Right lobe of liver (tissue), 6 donors: Measurements from ENCODE around the gene PRPSAP2. TPM values are rescaled to one million over a fixed set of nuclear protein-coding genes. Genes with fewer than 3 reads are reported as not detected.

Source experiments
- ATAC-seq, 4 donors: fragments of 200-7000 bp; cut with Tn5 transposase; one replicate each; pipeline ENCODE4 v1.9.1; 2020; ENCODE audit warnings: mild to moderate bottlenecking in 4 of 4, moderate library complexity in 4 of 4
- DNase-seq, 3 donors: peaks; one replicate each; pipeline ENCODE4 v3.0.0-alpha.2; 2020
- H3K27ac ChIP-seq, 3 donors: fragments of 200-600 bp; one replicate each; pipeline ENCODE4 v1.8.0; 2022
- H3K27me3 ChIP-seq, 2 donors: fragments of 200-600 bp; one replicate each; pipeline ENCODE4 v1.8.0; 2022
- H3K36me3 ChIP-seq, 4 donors: fragments of 200-600 bp; sonication (generic) in 1 of 4; one replicate each; pipeline versions ENCODE4 v1.5.1 to v1.8.0; 2017 to 2022; ENCODE audit warnings: control low read depth in 1 of 4
- H3K4me1 ChIP-seq, 4 donors: fragments of 200-600 bp; sonication (generic) in 1 of 4; one replicate each; pipeline versions ENCODE4 v1.5.1 to v1.8.0; 2017 to 2022; ENCODE audit warnings: control low read depth in 1 of 4
- H3K4me3 ChIP-seq, 3 donors: fragments of 200-600 bp; one replicate each; pipeline ENCODE4 v1.8.0; 2022
- H3K9me3 ChIP-seq, 4 donors: fragments of 200-600 bp; sonication (generic) in 1 of 4; one replicate each; pipeline versions ENCODE4 v1.5.1 to v1.8.0; 2017 to 2022; ENCODE audit warnings: control low read depth in 1 of 4
- POLR2A ChIP-seq: fragments of 450-650 bp; IDR thresholded peaks from one replicate; pipeline ENCODE4 v1.6.1; 2017; ENCODE audit warnings: antibody characterized with exemption, mild to moderate bottlenecking
- WGBS: methylation state at CpG from one replicate; pipeline ENCODE4 v1.1.6; 2018; ENCODE audit warnings: low coverage, low lambda C conversion rate; ENCODE audit not compliant: insufficient coverage; ENCODE audit errors: missing lambda C conversion rate; 5-methylcytosine and 5-hydroxymethylcytosine counted together
- intact Hi-C, 2 donors: fragments of 100-400 bp; cut with DNase I; formaldehyde crosslinking; loops; one replicate each; pipeline versions ENCODE4 v1.11.2 to v1.14.1; 2022
- total RNA-seq, 6 experiments: library from RNA; depleted of rRNA in 2 of 6; stranded (reverse); fragments of >200 nt in 2 of 6; fragmentation: NEBNext Ultra II Directional in 3 of 6; extraction: Animal tissue kit (Norgen Biotek cat#: 25700) in 3 of 6; gene quantifications; one replicate each; pipeline versions ENCODE4 v1.1.0 to v1.2.4, GENCODE V29; 2016 to 2023
- TF ChIP-seq, protein P1 (sequence below), 4 donors: fragments of 200-600 bp in 3 of 4; fragments of 450-650 bp in 1 of 4; IDR thresholded peaks; one replicate each; pipeline versions ENCODE4 v1.5.1 to v1.8.0; 2016 to 2022; ENCODE audit warnings: antibody characterized with exemption in 4 of 4, mild to moderate bottlenecking in 2 of 4
- donor health status: DM: no; HTN: yes; CAD: no.
- donor health status: DM: no; HTN: no; CAD: no.
- donor health status: DM: no; HTN: no; CAD: no.
- donor health status: DM: no; HTN: yes; CAD: no.
- donor health status: DM: no; HTN: yes; CAD: no.

PRPSAP2 gene
- total RNA-seq, 6 experiments from 2014 or later = 15.8 to 19.7 (median 16.6) TPM

GRCh38 chr17:18963126-18964017 is 105.4 kb downstream of the PRPSAP2 start:
- Histone ChIP-seq H3K27ac (no peak overlapping the region), H3K4me3 (no peak overlapping the region), H3K27me3 (no peaks in the 10 kb centered on the region), H3K36me3 (no peaks in the 10 kb centered on the region), H3K9me3 (no peaks in the 10 kb centered on the region), H3K4me1 (no peaks in the 10 kb centered on the region)
- intact Hi-C loops = no loop called here
- DNase-seq (peak in 2 of 3 donors; percentile 17 to 45), ATAC-seq (no peak)
- no peak for TF ChIP-seq POLR2A
- TF ChIP-seq, protein P1, sequence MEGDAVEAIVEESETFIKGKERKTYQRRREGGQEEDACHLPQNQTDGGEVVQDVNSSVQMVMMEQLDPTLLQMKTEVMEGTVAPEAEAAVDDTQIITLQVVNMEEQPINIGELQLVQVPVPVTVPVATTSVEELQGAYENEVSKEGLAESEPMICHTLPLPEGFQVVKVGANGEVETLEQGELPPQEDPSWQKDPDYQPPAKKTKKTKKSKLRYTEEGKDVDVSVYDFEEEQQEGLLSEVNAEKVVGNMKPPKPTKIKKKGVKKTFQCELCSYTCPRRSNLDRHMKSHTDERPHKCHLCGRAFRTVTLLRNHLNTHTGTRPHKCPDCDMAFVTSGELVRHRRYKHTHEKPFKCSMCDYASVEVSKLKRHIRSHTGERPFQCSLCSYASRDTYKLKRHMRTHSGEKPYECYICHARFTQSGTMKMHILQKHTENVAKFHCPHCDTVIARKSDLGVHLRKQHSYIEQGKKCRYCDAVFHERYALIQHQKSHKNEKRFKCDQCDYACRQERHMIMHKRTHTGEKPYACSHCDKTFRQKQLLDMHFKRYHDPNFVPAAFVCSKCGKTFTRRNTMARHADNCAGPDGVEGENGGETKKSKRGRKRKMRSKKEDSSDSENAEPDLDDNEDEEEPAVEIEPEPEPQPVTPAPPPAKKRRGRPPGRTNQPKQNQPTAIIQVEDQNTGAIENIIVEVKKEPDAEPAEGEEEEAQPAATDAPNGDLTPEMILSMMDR (IDR thresholded peaks at IDR 0.05) = no peak
- WGBS = 78% methylated on average over 10 of the region's 23 CpGs

DNA sequence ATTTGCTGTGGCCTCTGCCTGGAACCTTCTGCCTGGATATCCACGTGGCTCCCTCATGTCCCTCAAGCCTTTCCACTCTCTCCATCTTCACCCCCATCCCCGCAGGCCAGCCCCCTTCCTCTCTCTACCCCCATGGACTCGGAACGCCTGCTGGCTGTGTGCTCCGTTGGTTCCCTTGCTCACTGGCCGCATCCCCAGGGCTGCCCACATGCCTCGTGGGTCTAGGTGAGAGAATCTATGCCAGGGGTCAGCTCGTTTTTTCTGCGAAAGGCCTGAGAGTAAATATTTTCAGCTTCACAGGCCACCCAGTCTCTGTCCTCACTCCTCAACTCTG is 106.1 kb downstream of the PRPSAP2 start:
- DNase-seq = peak in 1 of 3 donors; percentile 18
- Histone ChIP-seq H3K36me3 (no peaks in the 10 kb centered on the region), H3K27ac (no peak overlapping the region), H3K9me3 (no peaks in the 10 kb centered on the region), H3K4me3 (no peak overlapping the region), H3K27me3 (no peaks in the 10 kb centered on the region), H3K4me1 (no peaks in the 10 kb centered on the region)
- WGBS = 67% methylated on average over 9 of the region's 9 CpGs
- ATAC-seq = no peak
- TF ChIP-seq, protein P1 (IDR thresholded peaks at IDR 0.05) = no peak
- intact Hi-C loops = no loop called here

- Histone ChIP-seq H3K27me3 (no peaks in the 10 kb centered on the region), H3K36me3 (no peaks in the 10 kb centered on the region), H3K4me1 (no peaks in the 10 kb centered on the region), H3K27ac (no peak overlapping the region), H3K9me3 (no peaks in the 10 kb centered on the region), H3K4me3 (no peak overlapping the region)
- no peak for TF ChIP-seq POLR2A
- TF ChIP-seq, protein P1 (IDR thresholded peaks at IDR 0.05) = no peak
- no peak for ATAC-seq
- intact Hi-C loops = no loop called here
- 82% methylated on average over 8 of the region's 9 CpGs for WGBS
- DNase-seq = peak in 1 of 3 donors; percentile 11
Measured at GRCh38 chr17:18964550-18964949, 106.6 kb downstream of the PRPSAP2 start.

DNA sequence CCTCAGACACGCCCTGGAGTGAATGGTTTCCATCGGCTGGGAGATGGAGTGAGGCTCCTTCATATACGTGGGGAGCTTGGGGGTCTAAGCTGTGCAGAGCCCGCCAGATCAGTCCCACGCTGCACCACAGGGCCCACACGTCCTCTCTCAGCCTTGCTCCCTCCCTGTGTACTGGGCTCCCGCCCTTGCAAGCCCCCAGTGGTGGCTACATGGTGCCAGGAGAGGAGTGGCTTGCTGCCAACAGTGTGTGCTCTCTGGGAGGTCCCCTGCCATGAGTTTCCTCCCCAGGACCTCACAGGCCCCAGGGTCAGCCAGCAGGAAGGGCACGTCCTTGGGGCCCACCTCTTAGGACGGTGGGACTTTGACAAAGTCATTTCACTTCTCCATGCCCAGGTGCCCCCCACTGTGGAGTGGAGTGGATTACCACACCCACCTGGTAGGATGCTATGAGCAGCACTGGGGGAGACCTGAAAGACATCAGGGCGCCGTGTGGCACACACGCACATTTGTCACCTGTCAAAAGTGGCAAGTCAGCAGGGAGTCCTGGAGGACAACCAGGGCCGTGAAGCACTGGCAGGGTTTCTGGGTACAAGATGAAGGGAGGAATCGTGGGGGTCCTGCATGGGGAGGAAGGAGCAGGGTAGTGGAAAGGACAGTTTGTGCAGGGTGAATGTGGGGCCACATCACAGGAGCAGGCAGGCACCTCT is 107.8 kb downstream of the PRPSAP2 start:
- peak; percentile 13 to 45 (median 41) for DNase-seq
- intact Hi-C loops = no loop called here
- H3K27me3 ChIP-seq = no peaks in the 10 kb centered on the region
- H3K27ac ChIP-seq = no peak overlapping the region
- TF ChIP-seq, protein P1 (IDR thresholded peaks at IDR 0.05) = no peak
- TF ChIP-seq POLR2A = no peak
- no peaks in the 10 kb centered on the region for H3K4me1 ChIP-seq
- 59% methylated on average over 4 of the region's 14 CpGs for WGBS
- H3K4me3 ChIP-seq = no peak overlapping the region
- H3K36me3 ChIP-seq = peaks cover 0 to 4% (median under 1%) of the 10 kb centered on the region in 4 donors
- H3K9me3 ChIP-seq = no peaks in the 10 kb centered on the region
- ATAC-seq = no peak
